HUES48 (cell line): ENCODE data around the gene PKN1.
A peak's percentile ranks its signal among the peaks of the same experiment; 100 is the strongest.

ENCODE experiments used
- H3K27ac ChIP-seq: one replicate; pipeline ENCODE4 v1.7.0; 2013; ENCODE audit warnings: low read depth, low read length, inconsistent platforms
- H3K27me3 ChIP-seq: 2 replicates; pipeline ENCODE4 v1.6.1; 2013; ENCODE audit warnings: mild to moderate bottlenecking, low read length; ENCODE audit not compliant: control insufficient read depth, insufficient read depth
- H3K36me3 ChIP-seq: 2 replicates; pipeline ENCODE4 v1.6.1; 2013; ENCODE audit warnings: low read length; ENCODE audit not compliant: control insufficient read depth, insufficient read depth
- H3K4me1 ChIP-seq: 2 replicates; pipeline ENCODE4 v1.6.1; 2013; ENCODE audit warnings: mild to moderate bottlenecking, low read length; ENCODE audit not compliant: control insufficient read depth, insufficient read depth
- H3K4me3 ChIP-seq: 2 replicates; pipeline ENCODE4 v1.5.1; 2013; ENCODE audit warnings: mild to moderate bottlenecking, low read depth, low read length
- H3K9ac ChIP-seq: 2 replicates; pipeline ENCODE4 v1.6.1; 2013; ENCODE audit warnings: mild to moderate bottlenecking, low read depth, low read length, moderate library complexity
- H3K9me3 ChIP-seq: 2 replicates; pipeline ENCODE4 v1.6.1; 2013; ENCODE audit warnings: low read length; ENCODE audit not compliant: control insufficient read depth, insufficient read depth

Gene PKN1

DNA sequence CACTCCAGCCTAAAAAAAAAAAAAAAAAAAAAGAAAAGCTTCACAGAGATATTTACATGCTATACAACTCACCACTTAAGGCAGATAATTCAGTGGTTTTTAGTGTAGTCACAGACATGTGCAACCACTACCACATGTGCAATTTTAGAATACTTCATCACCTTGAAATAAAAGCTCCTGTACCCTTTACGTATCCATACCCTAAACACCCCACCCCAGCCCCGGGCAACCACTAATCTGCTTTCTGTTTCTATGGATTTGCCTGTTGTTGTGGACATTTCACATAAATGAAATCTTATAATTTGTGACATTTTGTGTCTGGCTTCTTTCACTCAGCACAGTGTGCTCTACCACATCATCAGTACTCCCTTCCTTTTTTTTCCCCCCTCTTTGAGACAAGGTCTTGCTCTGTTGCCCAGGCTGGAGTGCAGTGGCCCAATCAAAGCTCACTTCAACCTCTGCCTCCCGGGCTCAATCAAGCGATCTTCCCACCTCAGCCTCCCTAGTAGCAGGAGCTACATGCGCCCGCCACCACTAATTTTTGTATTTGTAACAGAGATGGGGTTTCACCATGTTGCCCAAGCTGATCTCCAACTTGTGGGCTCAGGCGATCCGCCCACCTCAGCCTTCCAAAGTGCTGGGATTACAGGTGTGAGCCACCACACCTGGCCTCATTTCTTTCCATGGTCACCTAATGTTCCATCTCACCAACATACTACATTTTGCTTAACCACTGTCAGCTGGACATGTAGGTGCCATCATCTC is 18.0 kb upstream of the PKN1 start:
- Histone ChIP-seq H3K4me1 (0 out of 2 replicates have a peak, but pooled peaks cover 2% of the 10 kb centered on the region), H3K27ac (no peak overlapping the region), H3K36me3 (peaks cover 38% of the 10 kb centered on the region), H3K4me3 (no peak overlapping the region), H3K9ac (no peak overlapping the region), H3K27me3 (no peaks in the 10 kb centered on the region), H3K9me3 (no peaks in the 10 kb centered on the region)

DNA sequence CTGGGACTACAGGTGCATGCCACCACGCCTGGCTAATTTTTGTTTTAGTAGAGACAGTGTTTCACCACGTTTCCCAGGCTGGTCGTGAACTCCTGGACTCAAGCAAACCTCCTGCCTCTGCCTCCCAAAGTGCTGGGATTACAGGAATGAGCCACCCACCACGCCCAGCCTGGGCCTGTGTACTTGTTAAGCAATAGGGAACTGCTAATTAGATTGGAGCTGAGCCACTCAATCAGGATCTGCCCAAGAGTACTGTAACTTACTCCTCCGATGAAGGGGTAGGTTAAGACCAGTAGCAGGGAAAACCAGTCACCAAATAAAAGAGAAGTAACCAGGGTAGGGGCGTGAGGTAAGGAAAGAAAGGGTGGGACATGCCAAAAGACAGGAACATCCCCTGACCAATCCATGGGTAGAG is 16.3 kb upstream of the PKN1 start:
- no peaks in the 10 kb centered on the region for H3K9me3 ChIP-seq
- H3K27ac ChIP-seq = no peak overlapping the region
- peaks cover 21% of the 10 kb centered on the region for H3K36me3 ChIP-seq
- no peaks in the 10 kb centered on the region for H3K27me3 ChIP-seq
- 0 out of 2 replicates have a peak, but pooled peaks cover 2% of the 10 kb centered on the region for H3K4me1 ChIP-seq
- H3K9ac ChIP-seq = no peak overlapping the region
- no peak overlapping the region for H3K4me3 ChIP-seq

- H3K27ac ChIP-seq = peak overlapping the region; percentile 93
- no peaks in the 10 kb centered on the region for H3K9me3 ChIP-seq
- H3K27me3 ChIP-seq = no peaks in the 10 kb centered on the region
- peaks cover 8% of the 10 kb centered on the region for H3K36me3 ChIP-seq
- peak overlapping the region; percentile 83 for H3K4me3 ChIP-seq
- peak overlapping the region; percentile 60; the same call in 1 of the 2 replicates for H3K9ac ChIP-seq
- H3K4me1 ChIP-seq = peaks cover 7% of the 10 kb centered on the region; the same call in 1 of the 2 replicates
These were observed 14.3 kb upstream of the PKN1 start for GRCh38 chr19:14418856-14419105.

GRCh38 chr19:14419106-14419813 is 13.8 kb upstream of the PKN1 start, which contains the start of gene DDX39A:
Gene DDX39A, minus strand, starts transcription at chr19:14419341. Its CDS starts 6,121 bp downstream, at chr19:14413220.
- H3K27me3 ChIP-seq = no peaks in the 10 kb centered on the region
- H3K4me3 ChIP-seq = peak within 1 kb of the TSS; percentile 83
- peak within 1 kb of the TSS; percentile 68 for H3K9ac ChIP-seq
- H3K36me3 ChIP-seq = peaks cover 6% of the 10 kb centered on the region
- no peaks in the 10 kb centered on the region for H3K9me3 ChIP-seq
- H3K4me1 ChIP-seq = peaks cover 7% of the 10 kb centered on the region; the same call in 1 of the 2 replicates
- H3K27ac ChIP-seq = peak within 1 kb of the TSS; percentile 93

DNA sequence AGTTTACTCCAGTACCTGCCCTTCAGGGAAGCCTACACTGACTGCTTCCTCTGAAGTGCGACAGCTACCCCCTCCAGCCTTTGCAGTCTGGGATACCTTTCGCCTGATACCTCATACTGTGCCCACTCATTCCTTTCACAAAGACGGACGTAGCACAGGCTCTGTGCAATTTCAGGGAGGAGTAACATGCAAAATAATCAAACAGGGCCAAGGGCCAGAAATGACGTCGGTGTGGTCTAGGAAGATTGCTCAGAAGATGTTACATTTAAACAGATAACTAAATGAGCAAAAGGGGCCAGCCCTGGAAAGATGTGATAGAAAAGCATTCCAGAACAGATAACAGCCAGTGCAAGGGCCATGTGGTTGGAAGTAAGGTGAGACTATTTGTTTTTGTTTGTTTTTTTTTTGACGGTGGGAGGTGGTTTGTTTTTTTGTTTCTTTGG is 7.4 kb upstream of the PKN1 start:
- H3K9ac ChIP-seq = no peak overlapping the region
- no peak overlapping the region for H3K27ac ChIP-seq
- H3K9me3 ChIP-seq = no peaks in the 10 kb centered on the region
- H3K4me1 ChIP-seq = peaks cover 4% of the 10 kb centered on the region; the same call in 1 of the 2 replicates
- H3K27me3 ChIP-seq = no peaks in the 10 kb centered on the region
- no peak overlapping the region for H3K4me3 ChIP-seq
- H3K36me3 ChIP-seq = no peaks in the 10 kb centered on the region

DNA sequence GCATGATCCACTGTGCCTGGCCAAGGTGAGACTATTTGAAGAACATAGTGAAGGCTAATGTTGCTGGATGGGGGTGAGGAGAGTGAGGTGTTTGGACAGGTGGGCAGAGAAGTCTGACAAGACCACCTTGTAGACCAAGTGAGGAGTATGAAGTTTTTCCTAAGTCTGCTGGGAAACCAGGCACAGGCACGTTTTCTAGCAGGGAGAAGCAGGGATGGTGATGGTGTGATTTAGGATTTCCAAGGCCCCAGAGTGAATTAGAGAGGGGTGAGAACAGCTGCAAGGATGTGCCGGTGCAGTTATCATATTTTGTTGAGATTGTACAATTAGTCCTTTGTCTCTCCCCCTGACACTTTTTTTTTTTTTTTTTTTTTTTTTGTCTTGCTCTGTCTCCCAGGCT is 5.6 kb upstream of the PKN1 start:
- Histone ChIP-seq H3K9me3 (no peaks in the 10 kb centered on the region), H3K4me3 (no peak overlapping the region), H3K27me3 (no peaks in the 10 kb centered on the region), H3K4me1 (peaks cover 4% of the 10 kb centered on the region; the same call in 1 of the 2 replicates), H3K36me3 (no peaks in the 10 kb centered on the region), H3K9ac (no peak overlapping the region), H3K27ac (no peak overlapping the region)

- H3K27me3 ChIP-seq = no peaks in the 10 kb centered on the region
- H3K36me3 ChIP-seq = no peaks in the 10 kb centered on the region
- no peaks in the 10 kb centered on the region for H3K9me3 ChIP-seq
- peaks cover 2% of the 10 kb centered on the region for H3K4me1 ChIP-seq
- H3K4me3 ChIP-seq = no peak overlapping the region
- H3K9ac ChIP-seq = no peak overlapping the region
- H3K27ac ChIP-seq = no peak overlapping the region
These were observed 4.2 kb upstream of the PKN1 start for GRCh38 chr19:14428882-14429416.

DNA sequence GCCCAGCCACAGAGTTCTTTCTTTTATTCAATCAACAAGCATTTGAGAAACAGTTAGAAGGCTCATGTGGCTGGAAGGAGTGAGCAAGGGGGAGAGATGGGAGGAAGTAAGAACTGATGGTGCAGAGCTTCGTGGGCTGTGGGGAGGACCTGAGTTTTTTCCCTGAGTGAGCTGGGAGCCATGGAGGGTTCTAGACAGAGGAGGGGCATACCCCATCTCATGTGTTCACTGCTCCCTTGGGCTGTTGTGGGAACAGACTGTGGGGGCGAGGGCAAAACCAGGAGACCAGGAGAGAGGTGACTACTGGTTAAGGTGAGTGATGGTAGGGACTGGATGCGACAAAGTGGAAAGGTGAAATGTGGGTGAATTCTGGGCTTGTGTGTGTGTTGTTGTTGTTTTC is 2.4 kb upstream of the PKN1 start:
- Histone ChIP-seq H3K9ac (no peak overlapping the region), H3K27ac (no peak overlapping the region), H3K4me1 (peaks cover 6% of the 10 kb centered on the region), H3K9me3 (no peaks in the 10 kb centered on the region), H3K27me3 (no peaks in the 10 kb centered on the region), H3K4me3 (no peak overlapping the region), H3K36me3 (peaks cover 3% of the 10 kb centered on the region; the same call in 1 of the 2 replicates)

DNA sequence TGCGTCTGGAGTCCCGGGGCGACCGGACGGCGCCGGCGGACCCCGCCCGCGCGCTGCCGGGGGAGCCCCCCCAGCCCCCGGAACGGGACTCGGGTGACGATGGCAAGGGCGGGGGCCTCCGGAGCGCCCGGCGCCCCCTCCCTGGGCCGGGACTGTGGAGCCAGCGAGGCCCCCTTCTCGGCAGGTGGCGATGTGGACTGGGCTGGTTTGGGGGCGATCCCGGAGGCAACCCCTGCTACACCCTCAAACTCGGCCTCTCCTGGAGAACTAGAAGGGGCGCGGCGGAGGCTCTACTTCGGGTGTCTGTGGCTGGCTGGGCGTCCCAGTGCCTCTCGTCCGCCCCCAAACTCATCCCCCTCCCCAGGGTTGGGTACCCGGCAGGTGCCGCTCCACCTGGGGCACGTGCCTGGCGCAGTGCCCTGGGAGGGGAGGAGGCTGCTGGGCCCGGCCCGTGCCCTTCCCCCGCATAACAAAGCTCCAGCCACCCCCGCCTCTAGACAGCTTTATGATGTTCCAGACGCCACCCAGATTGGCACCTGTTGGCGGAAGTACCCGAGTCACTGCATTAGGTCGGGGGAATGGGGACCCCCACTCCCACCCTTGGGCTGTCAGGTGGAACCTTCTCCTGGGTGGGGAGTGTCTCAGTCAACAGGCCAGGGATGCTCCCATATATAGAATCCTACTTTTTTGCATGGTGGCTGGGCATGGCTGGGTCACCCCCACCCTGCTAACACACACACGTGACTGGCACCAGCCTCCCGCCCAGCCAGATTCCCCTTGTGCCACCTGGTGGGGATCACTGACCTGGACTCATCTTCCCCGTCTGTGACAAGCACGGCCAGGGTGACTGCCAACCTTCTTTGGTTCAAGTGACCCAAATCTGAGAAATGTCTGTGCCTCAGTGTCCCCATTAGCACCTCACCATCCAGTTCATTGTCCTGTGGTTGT is 722 bp downstream of the PKN1 start:
- peak overlapping the region; percentile 33 for H3K27ac ChIP-seq
- no peaks in the 10 kb centered on the region for H3K27me3 ChIP-seq
- no peaks in the 10 kb centered on the region for H3K9me3 ChIP-seq
- H3K36me3 ChIP-seq = peaks cover 13% of the 10 kb centered on the region
- peaks cover 6% of the 10 kb centered on the region for H3K4me1 ChIP-seq
- H3K9ac ChIP-seq = peak overlapping the region; percentile 26; the same call in 1 of the 2 replicates
- peak overlapping the region; percentile 71 for H3K4me3 ChIP-seq

DNA sequence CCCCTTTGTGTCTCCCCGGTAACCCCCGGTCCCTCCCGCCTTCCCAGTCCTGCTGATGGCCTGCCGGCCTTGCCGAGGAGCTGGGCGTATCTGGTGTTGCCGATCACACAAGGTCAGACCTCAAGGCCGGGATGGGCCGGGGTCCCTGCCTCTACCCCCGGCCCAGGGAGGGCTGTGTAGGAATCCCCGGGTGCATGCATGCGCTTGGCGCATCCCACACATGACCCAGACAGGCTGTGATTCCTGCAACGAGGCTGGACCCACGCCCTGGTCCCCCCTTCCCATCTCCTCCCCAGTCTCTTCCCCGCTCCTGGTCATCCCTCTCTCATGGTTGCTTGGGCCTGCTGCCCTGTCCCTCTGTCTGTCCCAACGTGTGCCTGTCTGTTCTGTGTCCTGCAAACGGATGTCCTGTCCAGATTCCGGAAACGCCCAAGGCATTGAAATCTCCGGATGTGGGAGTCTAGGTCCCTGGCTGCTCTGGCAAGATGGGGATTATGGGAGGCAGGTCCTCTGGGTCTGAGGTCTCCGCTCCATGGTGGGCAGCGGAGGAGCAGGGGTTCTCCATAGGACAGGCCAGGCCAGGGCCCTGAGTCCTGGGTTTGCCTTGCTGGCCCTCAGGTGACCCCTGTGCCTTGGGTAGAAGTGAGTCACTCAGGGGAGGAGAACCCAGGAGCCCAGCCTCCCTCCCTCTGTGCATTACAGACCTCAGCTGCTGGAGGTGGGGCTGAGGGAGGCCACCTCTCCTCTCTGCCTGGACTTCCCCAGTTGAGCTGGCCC is 1.6 kb downstream of the PKN1 start:
- Histone ChIP-seq H3K9me3 (no peaks in the 10 kb centered on the region), H3K4me3 (peak overlapping the region; percentile 71; the same call in 1 of the 2 replicates), H3K9ac (no peak overlapping the region), H3K27me3 (no peaks in the 10 kb centered on the region), H3K36me3 (peaks cover 13% of the 10 kb centered on the region), H3K27ac (no peak overlapping the region), H3K4me1 (peaks cover 6% of the 10 kb centered on the region)
